CD4-positive, alpha-beta T cell treated with Interleukin-15 for 1 hour (primary cell): ENCODE measurements around the gene ARMCX6.
"Not testable (repeated sequence)": the region's sequence is repeated elsewhere in the genome, so short reads cannot be mapped to it uniquely, and the experiment has no call there.

Source experiments
- DNase-seq: peaks from one replicate; pipeline ENCODE4 v3.0.0-alpha.2; 2020

Gene ARMCX6

GRCh38 chrX:101617211-101618191, at the start of gene ARMCX6:
Gene ARMCX6 (minus strand): TSS chrX:101618000. CDS start chrX:101616620, 1,380 bp downstream.
- DNase-seq = peak; percentile 86

DNA sequence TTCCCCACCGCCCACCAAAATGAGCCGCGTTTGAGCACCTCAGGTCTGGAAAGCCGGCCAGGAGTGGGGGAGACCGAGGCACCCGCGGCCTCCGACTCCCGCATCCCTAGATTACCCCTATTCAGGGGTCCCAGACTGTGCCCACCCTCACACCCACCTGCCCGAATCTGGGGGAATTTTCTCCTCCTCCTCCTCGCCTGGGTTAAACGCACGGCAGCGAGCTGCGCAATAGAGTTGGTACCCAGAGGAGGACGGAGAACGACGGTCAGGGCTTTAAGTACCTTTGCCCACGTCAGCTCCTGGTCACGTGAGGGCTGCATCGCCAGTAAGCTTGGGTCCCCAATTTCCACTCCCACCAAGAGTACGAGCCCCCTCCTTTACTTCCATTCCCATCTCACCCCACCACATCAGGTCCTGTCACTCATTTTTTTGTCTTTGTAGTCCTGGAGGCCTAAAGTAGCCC, 41.8 kb upstream of the ARMCX6 start, which contains the start of gene ARMCX2:
ARMCX2 (minus strand) TSS at position 250 of the 463 bp plus-strand sequence. CDS start 2,262 bp downstream, outside the sequence.
- peak; percentile 31 for DNase-seq

DNA sequence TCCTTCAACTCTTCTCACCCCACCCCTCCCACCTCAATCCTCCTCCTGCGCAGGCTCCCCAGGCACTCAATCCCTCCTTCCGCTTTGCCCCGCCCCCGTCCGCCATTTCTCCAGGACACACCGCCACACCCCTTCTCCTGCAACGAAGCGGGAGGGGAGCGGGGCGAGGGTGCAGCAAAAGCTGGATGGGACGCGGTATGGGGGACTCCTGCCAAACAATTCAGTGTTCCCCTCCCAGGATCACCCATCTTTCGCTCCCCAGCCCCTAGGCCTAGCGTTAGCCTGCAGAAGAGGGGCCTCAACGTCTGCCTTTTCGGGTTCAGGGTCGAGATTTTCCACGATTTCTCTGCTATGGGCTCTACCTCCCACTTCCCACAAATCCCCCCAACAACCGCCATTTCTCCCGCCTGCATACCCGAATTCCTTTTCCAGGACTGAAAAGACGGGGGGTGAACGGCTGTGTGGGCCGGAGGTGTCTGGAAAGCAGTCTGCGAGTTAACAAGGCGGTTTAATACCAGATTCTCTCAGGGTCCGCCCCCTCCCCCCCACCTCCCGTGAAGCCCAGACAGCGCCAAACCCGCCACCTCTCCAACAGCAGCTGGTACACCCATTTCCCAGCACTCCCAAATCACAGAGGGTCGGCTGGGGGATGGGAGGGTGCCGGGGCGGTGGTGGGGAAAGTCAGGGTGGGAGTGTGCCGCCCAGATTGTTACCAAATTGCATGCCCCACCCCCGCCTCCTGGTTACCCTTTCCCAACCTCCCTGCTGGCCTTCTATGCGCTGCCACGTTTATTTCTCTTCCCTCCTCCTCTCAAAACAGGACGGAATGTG, 41.1 kb upstream of the ARMCX6 start:
- peak; percentile 44 for DNase-seq

DNA sequence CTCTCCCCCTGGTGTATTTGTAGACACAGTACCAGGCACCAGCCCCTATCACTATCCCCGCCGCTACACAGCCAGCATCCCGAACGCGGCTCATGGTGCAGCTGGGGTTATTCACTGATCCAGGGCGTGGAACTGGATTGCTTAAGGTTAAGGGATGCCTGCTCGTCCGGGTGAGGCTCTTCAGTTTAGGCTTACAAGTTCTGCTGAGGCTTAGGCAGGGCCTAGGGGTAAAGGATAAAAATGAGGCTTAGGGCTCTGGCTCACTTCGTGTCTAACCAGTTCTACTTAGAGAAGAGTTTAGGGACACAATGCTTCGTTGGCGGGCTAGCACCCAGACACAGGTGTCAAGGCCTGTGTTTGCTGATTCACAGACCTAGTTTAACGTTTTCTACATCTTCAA, 39.7 kb upstream of the ARMCX6 start:
- no peak for DNase-seq

GRCh38 chrX:101656817-101657216, 39.0 kb upstream of the ARMCX6 start:
- DNase-seq = no peak

- DNase-seq = no peak
Observed at GRCh38 chrX:101655534-101655933, 37.7 kb upstream of the ARMCX6 start.

GRCh38 chrX:101647716-101648115, 29.9 kb upstream of the ARMCX6 start:
- DNase-seq = not testable (repeated sequence)

- DNase-seq = no peak
Observed at GRCh38 chrX:101642093-101642492, 24.3 kb upstream of the ARMCX6 start.

GRCh38 chrX:101639583-101639982, 21.8 kb upstream of the ARMCX6 start:
- DNase-seq = no peak

DNA sequence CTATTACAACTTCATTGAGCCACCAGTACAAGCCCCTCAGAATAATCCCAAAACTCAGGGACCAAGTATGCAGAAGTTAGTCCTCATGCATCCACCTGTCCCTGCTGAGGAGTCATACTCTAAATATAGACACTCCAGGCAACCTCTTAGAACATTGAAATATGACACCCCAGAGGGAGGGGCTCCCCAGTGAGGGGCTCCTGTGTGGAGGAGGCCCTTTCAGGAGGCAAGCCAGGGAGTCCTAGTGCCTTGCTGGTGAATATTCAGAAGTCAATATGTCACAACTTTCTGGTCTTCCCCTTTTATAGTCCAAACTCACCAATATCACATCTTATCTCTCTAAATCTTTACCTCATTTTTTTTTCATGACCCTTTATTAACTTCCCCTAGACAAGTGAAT, 1.6 kb upstream of the ARMCX6 start:
- DNase-seq = no peak

GRCh38 chrX:101605728-101606127, 12.1 kb downstream of the ARMCX6 start:
- no peak for DNase-seq

GRCh38 chrX:101605146-101605545, 12.7 kb downstream of the ARMCX6 start:
- no peak for DNase-seq

DNA sequence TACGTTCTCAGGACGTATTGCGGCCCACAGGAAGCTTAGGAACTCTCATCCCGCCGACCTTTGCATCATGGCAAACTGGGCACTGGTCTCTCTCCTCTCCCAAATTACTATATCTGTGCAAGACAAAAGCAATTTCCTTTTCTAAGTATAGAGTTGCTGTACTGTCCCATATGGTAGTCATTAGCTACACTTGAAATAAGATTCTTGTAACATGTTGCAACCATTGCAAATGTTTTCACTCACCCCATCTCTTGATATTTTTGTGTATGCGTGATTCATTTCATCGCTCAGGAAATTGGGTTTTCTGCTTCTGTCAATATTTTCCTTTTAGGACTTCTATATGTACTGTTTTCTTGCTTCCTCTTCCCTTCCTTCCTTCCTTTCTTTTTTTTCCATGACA, 15.7 kb downstream of the ARMCX6 start:
- no peak for DNase-seq

DNA sequence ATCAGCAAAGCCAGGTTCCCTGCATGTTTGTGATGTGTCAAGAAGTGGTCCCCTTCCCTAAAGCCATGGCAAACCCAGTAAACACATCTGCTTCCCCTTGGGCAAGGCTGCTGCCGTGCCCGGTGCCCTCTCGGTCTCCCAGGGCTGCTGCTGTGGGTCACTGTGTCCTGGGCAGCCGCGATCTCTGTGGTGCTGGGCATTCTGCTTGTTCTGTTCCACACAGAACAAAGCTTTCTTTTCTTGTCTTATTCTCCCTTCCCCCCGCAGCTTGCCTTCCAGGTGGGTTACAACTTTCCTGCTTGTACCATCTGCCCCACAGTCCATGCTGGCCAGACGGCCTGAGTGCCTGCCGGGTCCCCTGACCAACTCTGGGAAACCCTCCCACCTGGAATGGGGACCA, 18.2 kb downstream of the ARMCX6 start:
- not testable (repeated sequence) for DNase-seq

DNA sequence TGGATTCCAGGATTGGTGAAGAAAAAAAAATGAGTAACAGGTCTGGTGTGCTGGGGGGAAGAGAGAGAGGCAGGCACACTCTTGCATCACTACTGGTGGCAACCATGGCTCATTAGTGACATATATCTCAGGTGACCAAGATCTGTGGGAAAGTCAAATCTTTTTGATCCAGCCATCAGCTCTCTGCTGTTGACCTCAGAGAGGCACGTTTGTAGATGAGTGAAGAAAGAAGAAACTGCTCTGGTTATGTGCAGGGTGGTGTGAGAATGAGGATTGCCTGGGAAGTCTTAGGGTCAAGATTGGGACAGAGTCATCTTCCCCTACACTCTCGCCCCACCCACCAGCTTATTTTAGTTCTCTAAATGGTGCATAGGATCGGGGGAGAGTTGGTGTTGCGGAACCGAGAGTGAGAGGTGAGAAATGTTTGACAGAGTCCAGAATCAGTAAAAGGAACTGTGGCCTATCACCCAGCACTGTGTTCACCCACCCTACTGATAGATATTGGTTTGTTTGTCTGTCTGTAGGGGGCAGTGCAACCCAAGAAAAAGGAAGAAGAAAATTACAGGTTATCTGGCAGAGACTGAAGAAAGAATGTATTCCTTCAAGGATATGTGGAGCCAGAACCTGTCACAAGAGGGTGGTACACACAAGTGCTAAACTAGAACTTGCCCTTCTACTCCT, 21.9 kb downstream of the ARMCX6 start:
- DNase-seq = no peak
